HEK293 (cell line): ENCODE results near the gene RANGAP1.

Experiments
- GLI4 ChIP-seq: fragments of 450-650 bp; formaldehyde crosslinking; IDR thresholded peaks from 2 replicates; pipeline ENCODE4 v1.5.1; 2016; ENCODE audit warnings: missing biosample characterization, missing genetic modification characterization
- KLF10 ChIP-seq: fragments of 450-650 bp; IDR thresholded peaks from 2 replicates; pipeline ENCODE4 v1.5.1; 2018; ENCODE audit warnings: missing biosample characterization, mild to moderate bottlenecking, missing genetic modification characterization
- ZFHX2 ChIP-seq: fragments of 450-650 bp; formaldehyde crosslinking; conservative IDR thresholded peaks from 2 replicates; pipeline ENCODE4 v1.5.1; 2016; ENCODE audit warnings: missing biosample characterization, missing genetic modification characterization
- ZNF16 ChIP-seq: fragments of 450-650 bp; formaldehyde crosslinking; IDR thresholded peaks from 2 replicates; pipeline ENCODE4 v1.5.1; 2016; ENCODE audit warnings: low read depth, missing biosample characterization, missing genetic modification characterization
- ZNF274 ChIP-seq, 2 experiments: fragments of 200-500 bp in 1 of 2; fragments of 450-650 bp in 1 of 2; sonication (Bioruptor generic) in 1 of 2; formaldehyde crosslinking in 1 of 2; IDR thresholded peaks; 2 replicates each; pipeline versions ENCODE4 v1.5.1 to v1.6.1; 2014 to 2016; ENCODE audit warnings: borderline replicate concordance in 1 of 2, inconsistent platforms in 1 of 2, low read length in 1 of 2, missing biosample characterization in 1 of 2, missing genetic modification characterization in 1 of 2
- ZNF549 ChIP-seq: fragments of 450-650 bp; IDR thresholded peaks from 2 replicates; pipeline ENCODE4 v1.5.1; 2018; ENCODE audit warnings: missing biosample characterization, missing genetic modification characterization, mild to moderate bottlenecking, inconsistent platforms, moderate library complexity
- ZNF777 ChIP-seq: fragments of 450-650 bp; formaldehyde crosslinking; IDR thresholded peaks from 2 replicates; pipeline ENCODE4 v1.5.1; 2017; ENCODE audit warnings: missing biosample characterization, missing genetic modification characterization, borderline replicate concordance
- TF ChIP-seq, protein P1 (sequence below): fragments of 450-650 bp; formaldehyde crosslinking; IDR thresholded peaks from 2 replicates; pipeline ENCODE4 v1.5.1; 2016; ENCODE audit warnings: missing biosample characterization, missing genetic modification characterization
- TF ChIP-seq, protein P2 (sequence below): fragments of 450-650 bp; formaldehyde crosslinking; IDR thresholded peaks from 2 replicates; pipeline ENCODE4 v1.5.1; 2016; ENCODE audit warnings: missing biosample characterization, missing genetic modification characterization
- TF ChIP-seq, protein P3 (sequence below): fragments of 450-650 bp; formaldehyde crosslinking; IDR thresholded peaks from 2 replicates; pipeline ENCODE4 v1.5.1; 2016; ENCODE audit warnings: missing biosample characterization, missing genetic modification characterization, borderline replicate concordance
- TF ChIP-seq, protein P4 (sequence below): fragments of 450-650 bp; formaldehyde crosslinking; IDR thresholded peaks from 2 replicates; pipeline ENCODE4 v1.5.1; 2016; ENCODE audit warnings: missing biosample characterization, missing genetic modification characterization, low read depth

DNA sequence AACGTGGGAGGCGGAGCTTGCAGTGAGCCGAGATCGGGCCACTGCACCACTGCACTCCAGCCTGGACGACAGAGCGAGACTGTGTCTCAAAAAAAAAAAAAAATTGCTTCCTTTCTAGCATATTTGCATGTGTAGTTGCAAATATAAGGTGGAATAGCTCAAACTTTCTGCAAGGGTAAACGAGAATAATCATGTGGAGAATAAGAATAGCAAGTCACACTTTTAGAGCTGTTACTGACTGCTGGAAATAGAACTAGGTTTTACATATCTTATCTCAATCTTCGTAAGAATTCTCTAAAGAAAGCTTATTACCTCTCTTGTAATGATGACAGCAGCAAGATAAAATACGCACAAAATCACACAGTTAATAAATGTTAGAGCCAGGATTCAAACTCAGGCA lies 79.3 kb downstream of the RANGAP1 start:
- TF ChIP-seq, protein P1, sequence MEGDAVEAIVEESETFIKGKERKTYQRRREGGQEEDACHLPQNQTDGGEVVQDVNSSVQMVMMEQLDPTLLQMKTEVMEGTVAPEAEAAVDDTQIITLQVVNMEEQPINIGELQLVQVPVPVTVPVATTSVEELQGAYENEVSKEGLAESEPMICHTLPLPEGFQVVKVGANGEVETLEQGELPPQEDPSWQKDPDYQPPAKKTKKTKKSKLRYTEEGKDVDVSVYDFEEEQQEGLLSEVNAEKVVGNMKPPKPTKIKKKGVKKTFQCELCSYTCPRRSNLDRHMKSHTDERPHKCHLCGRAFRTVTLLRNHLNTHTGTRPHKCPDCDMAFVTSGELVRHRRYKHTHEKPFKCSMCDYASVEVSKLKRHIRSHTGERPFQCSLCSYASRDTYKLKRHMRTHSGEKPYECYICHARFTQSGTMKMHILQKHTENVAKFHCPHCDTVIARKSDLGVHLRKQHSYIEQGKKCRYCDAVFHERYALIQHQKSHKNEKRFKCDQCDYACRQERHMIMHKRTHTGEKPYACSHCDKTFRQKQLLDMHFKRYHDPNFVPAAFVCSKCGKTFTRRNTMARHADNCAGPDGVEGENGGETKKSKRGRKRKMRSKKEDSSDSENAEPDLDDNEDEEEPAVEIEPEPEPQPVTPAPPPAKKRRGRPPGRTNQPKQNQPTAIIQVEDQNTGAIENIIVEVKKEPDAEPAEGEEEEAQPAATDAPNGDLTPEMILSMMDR (tag by site-specific recombination), result no peak
- TF ChIP-seq KLF10 (tag by site-specific recombination) (no peak), ZNF16 (tag by site-specific recombination) (no peak), GLI4 (tag by site-specific recombination) (no peak), ZNF274 (IDR thresholded peaks at IDR 0.05; ENCODE audit: low read length) (no peak), ZNF274 (tag by site-specific recombination; IDR thresholded peaks at IDR 0.05; ENCODE audit: borderline replicate concordance) (no peak), ZNF777 (no peak), ZNF549 (tag by site-specific recombination) (no peak), ZFHX2 (tag by site-specific recombination) (no peak)
- TF ChIP-seq, protein P2, sequence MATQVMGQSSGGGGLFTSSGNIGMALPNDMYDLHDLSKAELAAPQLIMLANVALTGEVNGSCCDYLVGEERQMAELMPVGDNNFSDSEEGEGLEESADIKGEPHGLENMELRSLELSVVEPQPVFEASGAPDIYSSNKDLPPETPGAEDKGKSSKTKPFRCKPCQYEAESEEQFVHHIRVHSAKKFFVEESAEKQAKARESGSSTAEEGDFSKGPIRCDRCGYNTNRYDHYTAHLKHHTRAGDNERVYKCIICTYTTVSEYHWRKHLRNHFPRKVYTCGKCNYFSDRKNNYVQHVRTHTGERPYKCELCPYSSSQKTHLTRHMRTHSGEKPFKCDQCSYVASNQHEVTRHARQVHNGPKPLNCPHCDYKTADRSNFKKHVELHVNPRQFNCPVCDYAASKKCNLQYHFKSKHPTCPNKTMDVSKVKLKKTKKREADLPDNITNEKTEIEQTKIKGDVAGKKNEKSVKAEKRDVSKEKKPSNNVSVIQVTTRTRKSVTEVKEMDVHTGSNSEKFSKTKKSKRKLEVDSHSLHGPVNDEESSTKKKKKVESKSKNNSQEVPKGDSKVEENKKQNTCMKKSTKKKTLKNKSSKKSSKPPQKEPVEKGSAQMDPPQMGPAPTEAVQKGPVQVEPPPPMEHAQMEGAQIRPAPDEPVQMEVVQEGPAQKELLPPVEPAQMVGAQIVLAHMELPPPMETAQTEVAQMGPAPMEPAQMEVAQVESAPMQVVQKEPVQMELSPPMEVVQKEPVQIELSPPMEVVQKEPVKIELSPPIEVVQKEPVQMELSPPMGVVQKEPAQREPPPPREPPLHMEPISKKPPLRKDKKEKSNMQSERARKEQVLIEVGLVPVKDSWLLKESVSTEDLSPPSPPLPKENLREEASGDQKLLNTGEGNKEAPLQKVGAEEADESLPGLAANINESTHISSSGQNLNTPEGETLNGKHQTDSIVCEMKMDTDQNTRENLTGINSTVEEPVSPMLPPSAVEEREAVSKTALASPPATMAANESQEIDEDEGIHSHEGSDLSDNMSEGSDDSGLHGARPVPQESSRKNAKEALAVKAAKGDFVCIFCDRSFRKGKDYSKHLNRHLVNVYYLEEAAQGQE (tag by site-specific recombination), result no peak
- TF ChIP-seq, protein P3, sequence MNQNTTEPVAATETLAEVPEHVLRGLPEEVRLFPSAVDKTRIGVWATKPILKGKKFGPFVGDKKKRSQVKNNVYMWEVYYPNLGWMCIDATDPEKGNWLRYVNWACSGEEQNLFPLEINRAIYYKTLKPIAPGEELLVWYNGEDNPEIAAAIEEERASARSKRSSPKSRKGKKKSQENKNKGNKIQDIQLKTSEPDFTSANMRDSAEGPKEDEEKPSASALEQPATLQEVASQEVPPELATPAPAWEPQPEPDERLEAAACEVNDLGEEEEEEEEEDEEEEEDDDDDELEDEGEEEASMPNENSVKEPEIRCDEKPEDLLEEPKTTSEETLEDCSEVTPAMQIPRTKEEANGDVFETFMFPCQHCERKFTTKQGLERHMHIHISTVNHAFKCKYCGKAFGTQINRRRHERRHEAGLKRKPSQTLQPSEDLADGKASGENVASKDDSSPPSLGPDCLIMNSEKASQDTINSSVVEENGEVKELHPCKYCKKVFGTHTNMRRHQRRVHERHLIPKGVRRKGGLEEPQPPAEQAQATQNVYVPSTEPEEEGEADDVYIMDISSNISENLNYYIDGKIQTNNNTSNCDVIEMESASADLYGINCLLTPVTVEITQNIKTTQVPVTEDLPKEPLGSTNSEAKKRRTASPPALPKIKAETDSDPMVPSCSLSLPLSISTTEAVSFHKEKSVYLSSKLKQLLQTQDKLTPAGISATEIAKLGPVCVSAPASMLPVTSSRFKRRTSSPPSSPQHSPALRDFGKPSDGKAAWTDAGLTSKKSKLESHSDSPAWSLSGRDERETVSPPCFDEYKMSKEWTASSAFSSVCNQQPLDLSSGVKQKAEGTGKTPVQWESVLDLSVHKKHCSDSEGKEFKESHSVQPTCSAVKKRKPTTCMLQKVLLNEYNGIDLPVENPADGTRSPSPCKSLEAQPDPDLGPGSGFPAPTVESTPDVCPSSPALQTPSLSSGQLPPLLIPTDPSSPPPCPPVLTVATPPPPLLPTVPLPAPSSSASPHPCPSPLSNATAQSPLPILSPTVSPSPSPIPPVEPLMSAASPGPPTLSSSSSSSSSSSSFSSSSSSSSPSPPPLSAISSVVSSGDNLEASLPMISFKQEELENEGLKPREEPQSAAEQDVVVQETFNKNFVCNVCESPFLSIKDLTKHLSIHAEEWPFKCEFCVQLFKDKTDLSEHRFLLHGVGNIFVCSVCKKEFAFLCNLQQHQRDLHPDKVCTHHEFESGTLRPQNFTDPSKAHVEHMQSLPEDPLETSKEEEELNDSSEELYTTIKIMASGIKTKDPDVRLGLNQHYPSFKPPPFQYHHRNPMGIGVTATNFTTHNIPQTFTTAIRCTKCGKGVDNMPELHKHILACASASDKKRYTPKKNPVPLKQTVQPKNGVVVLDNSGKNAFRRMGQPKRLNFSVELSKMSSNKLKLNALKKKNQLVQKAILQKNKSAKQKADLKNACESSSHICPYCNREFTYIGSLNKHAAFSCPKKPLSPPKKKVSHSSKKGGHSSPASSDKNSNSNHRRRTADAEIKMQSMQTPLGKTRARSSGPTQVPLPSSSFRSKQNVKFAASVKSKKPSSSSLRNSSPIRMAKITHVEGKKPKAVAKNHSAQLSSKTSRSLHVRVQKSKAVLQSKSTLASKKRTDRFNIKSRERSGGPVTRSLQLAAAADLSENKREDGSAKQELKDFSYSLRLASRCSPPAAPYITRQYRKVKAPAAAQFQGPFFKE, result no peak
- TF ChIP-seq, protein P4, sequence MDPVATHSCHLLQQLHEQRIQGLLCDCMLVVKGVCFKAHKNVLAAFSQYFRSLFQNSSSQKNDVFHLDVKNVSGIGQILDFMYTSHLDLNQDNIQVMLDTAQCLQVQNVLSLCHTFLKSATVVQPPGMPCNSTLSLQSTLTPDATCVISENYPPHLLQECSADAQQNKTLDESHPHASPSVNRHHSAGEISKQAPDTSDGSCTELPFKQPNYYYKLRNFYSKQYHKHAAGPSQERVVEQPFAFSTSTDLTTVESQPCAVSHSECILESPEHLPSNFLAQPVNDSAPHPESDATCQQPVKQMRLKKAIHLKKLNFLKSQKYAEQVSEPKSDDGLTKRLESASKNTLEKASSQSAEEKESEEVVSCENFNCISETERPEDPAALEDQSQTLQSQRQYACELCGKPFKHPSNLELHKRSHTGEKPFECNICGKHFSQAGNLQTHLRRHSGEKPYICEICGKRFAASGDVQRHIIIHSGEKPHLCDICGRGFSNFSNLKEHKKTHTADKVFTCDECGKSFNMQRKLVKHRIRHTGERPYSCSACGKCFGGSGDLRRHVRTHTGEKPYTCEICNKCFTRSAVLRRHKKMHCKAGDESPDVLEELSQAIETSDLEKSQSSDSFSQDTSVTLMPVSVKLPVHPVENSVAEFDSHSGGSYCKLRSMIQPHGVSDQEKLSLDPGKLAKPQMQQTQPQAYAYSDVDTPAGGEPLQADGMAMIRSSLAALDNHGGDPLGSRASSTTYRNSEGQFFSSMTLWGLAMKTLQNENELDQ, result no peak
